HepG2 (cell line): ENCODE measurements around the gene ANKRD12. TPM values are rescaled to one million over a fixed set of nuclear protein-coding genes. Genes with fewer than 3 reads are reported as not detected.

Experiments used
- ATAC-seq: fragments of 200-7000 bp; cut with Tn5 transposase; 3 replicates; pipeline ENCODE4 v1.9.1; 2020; ENCODE audit warnings: mild to moderate bottlenecking, moderate library complexity
- BruUV-seq: library from RNA; stranded (reverse); fragments of 400-500 nt; replicated peaks from 2 replicates; lab custom pipeline; 2021; lab: Mats Ljungman, UMichigan
- CTCF ChIA-PET: fragments of 300-600 bp; formaldehyde crosslinking; extraction: SDS; loops from one replicate; lab custom pipeline; 2021; ENCODE audit warnings: low total read pairs, inconsistent platforms, low intra/inter-chr PET ratio; lab: Yijun Ruan, JAX
- POLR2A ChIA-PET: fragments of 350-600 bp; sonication (Branson Sonifier 250); formaldehyde crosslinking; loops from one replicate; lab custom pipeline; 2020; ENCODE audit warnings: antibody characterized with exemption, inconsistent platforms; lab: Yijun Ruan, JAX
- DNase-seq: peaks from one replicate; pipeline ENCODE4 v3.0.0-alpha.2; 2015; ENCODE audit warnings: low spot score
- FAIRE-seq: peaks from 3 replicates; lab custom pipeline; 2011; peaks lifted over from hg19 to GRCh38; lab: Jason Lieb, UNC
- H2AFZ ChIP-seq: one replicate; pipeline ENCODE4 v1.6.1; 2011; ENCODE audit warnings: low read length, inconsistent platforms
- H3K27ac ChIP-seq: fragments of 300-600 bp; 3 replicates; pipeline ENCODE4 v1.8.0; 2011; ENCODE audit warnings: mixed run types, mild to moderate bottlenecking, mixed read lengths, low read length, inconsistent platforms; ENCODE audit not compliant: insufficient read depth; ENCODE audit errors: extremely low read length
- H3K27me3 ChIP-seq, 2 experiments: fragments of 200-600 bp in 1 of 2; 2 replicates in 1 of 2; 3 replicates in 1 of 2; pipeline versions ENCODE4 v1.6.0 to v1.8.0; 2011; ENCODE audit warnings: low read length in 2 of 2, mild to moderate bottlenecking in 2 of 2, moderate library complexity in 2 of 2, inconsistent platforms in 1 of 2; ENCODE audit not compliant: insufficient read depth in 2 of 2, control insufficient read depth in 1 of 2
- H3K36me3 ChIP-seq, 2 experiments: fragments of 200-600 bp in 1 of 2; replicated peaks in 1 of 2; 2 replicates in 1 of 2; 3 replicates in 1 of 2; pipeline versions ENCODE4 v1.5.1 to v1.8.0; 2011; ENCODE audit warnings: low read length in 2 of 2, inconsistent platforms in 1 of 2; ENCODE audit not compliant: insufficient read depth in 2 of 2, control insufficient read depth in 1 of 2
- H3K4me1 ChIP-seq: 2 replicates; pipeline ENCODE4 v1.5.1; 2012; ENCODE audit warnings: low read length, inconsistent platforms; ENCODE audit not compliant: insufficient read depth
- H3K4me2 ChIP-seq: 2 replicates; pipeline ENCODE4 v1.6.0; 2011; ENCODE audit warnings: low read depth, low read length, inconsistent platforms
- H3K4me3 ChIP-seq, 3 experiments: fragments of 200-600 bp in 1 of 3; sonication (generic), shearing (Covaris generic) in 1 of 3; replicated peaks in 1 of 3; 2 replicates each; pipeline ENCODE4 v1.5.1; 2011 to 2016; ENCODE audit warnings: low read length in 3 of 3, inconsistent platforms in 2 of 3, low read depth in 2 of 3, mild to moderate bottlenecking in 2 of 3, control low read depth in 1 of 3, mixed read lengths in 1 of 3; ENCODE audit not compliant: insufficient read depth in 1 of 3
- H3K79me2 ChIP-seq: one replicate; pipeline ENCODE4 v1.6.1; 2011; ENCODE audit warnings: low read length, inconsistent platforms; ENCODE audit not compliant: insufficient read depth
- H3K9ac ChIP-seq: 2 replicates; pipeline ENCODE4 v1.6.0; 2011; ENCODE audit warnings: mild to moderate bottlenecking, low read depth, low read length, inconsistent platforms; ENCODE audit not compliant: insufficient read depth
- H3K9me3 ChIP-seq: 2 replicates; pipeline ENCODE4 v1.5.1; 2012; ENCODE audit warnings: mild to moderate bottlenecking, low read length
- H4K20me1 ChIP-seq: 2 replicates; pipeline ENCODE4 v1.6.0; 2011; ENCODE audit warnings: inconsistent platforms, mild to moderate bottlenecking, low read length, moderate library complexity; ENCODE audit not compliant: insufficient read depth
- IRF2 ChIP-seq: IDR thresholded peaks from 2 replicates; pipeline ENCODE4 v1.6.1; 2018; ENCODE audit warnings: missing genetic modification reagents, missing compliant biosample characterization
- KAT7 ChIP-seq: IDR thresholded peaks from 2 replicates; pipeline ENCODE4 v1.6.1; 2018; ENCODE audit warnings: borderline replicate concordance, missing compliant biosample characterization
- MIER2 ChIP-seq: IDR thresholded peaks from 2 replicates; pipeline ENCODE4 v1.6.1; 2016; ENCODE audit warnings: missing biosample characterization, missing genetic modification reagents
- MIER3 ChIP-seq: IDR thresholded peaks from 2 replicates; pipeline ENCODE4 v1.6.1; 2016; ENCODE audit warnings: missing compliant biosample characterization, borderline replicate concordance
- MYNN ChIP-seq: sonication (generic); formaldehyde crosslinking; IDR thresholded peaks from 2 replicates; pipeline ENCODE4 v1.4.0; 2020; ENCODE audit warnings: mild to moderate bottlenecking, low read depth, missing genetic modification reagents
- RCOR2 ChIP-seq: IDR thresholded peaks from 2 replicates; pipeline ENCODE4 v1.6.1; 2016; ENCODE audit warnings: missing biosample characterization, missing genetic modification reagents
- ZMYM4 ChIP-seq: sonication (generic); formaldehyde crosslinking; IDR thresholded peaks from 2 replicates; pipeline ENCODE4 v1.8.1; 2023; ENCODE audit warnings: mild to moderate bottlenecking, missing genetic modification reagents
- ZNF263 ChIP-seq: sonication (generic); formaldehyde crosslinking; IDR thresholded peaks from 2 replicates; pipeline ENCODE4 v1.4.0; 2020; ENCODE audit warnings: missing genetic modification reagents
- ZNF562 ChIP-seq: sonication (generic); formaldehyde crosslinking; IDR thresholded peaks from 2 replicates; pipeline ENCODE4 v1.8.0; 2022; ENCODE audit warnings: missing genetic modification reagents, borderline replicate concordance
- WGBS: methylation state at CpG from one replicate; pipeline ENCODE4 v1.1.6; 2017; ENCODE audit warnings: low lambda C conversion rate; 5-methylcytosine and 5-hydroxymethylcytosine counted together
- in situ Hi-C: cut with HindIII; loops from 2 replicates; pipeline ENCODE4 v1.10.0; 2017; ENCODE audit warnings: low pct_unique_long_range_greater_than_20kb; ENCODE audit not compliant: extremely low pct_ligation_motif_present
- intact Hi-C: fragments of 100-400 bp; cut with micrococcal nuclease; formaldehyde crosslinking; loops from one replicate; pipeline ENCODE4 v1.10.0; 2022; ENCODE audit not compliant: unreplicated experiment
- polyA plus RNA-seq, 8 experiments: library from polyadenylated mRNA; depleted of rRNA in 3 of 8; stranded (reverse) in 7 of 8; unstranded in 1 of 8; fragments of >200 nt; fragmentation: Illumina TruSeq in 4 of 8; extraction: Trizol in 4 of 8; gene quantifications; 2 replicates each; pipeline versions ENCODE4 v1.2.1 to v1.2.3, GENCODE V29; 2011 to 2016; ENCODE audit warnings: low read depth in 4 of 8, missing spikeins in 1 of 8, mixed read lengths in 1 of 8; ENCODE audit not compliant: insufficient read depth in 1 of 8
- total RNA-seq, 5 experiments: library from RNA; depleted of rRNA; stranded (reverse); fragments of >200 nt; fragmentation: Illumina TruSeq; extraction: Trizol; gene quantifications; 2 replicates each; pipeline ENCODE4 v1.2.3, GENCODE V29; 2016; ENCODE audit warnings: low read depth in 1 of 5
- TF ChIP-seq, protein P1 (sequence below): sonication (generic); formaldehyde crosslinking; IDR thresholded peaks from 2 replicates; pipeline ENCODE4 v1.5.1; 2020; ENCODE audit warnings: mild to moderate bottlenecking, missing genetic modification reagents, moderate library complexity

ANKRD12 gene
- total and polyA plus RNA-seq, 2 of the 13 experiments (the other 11 are each of a cell fraction or from before 2014, with no cell fraction given) = 6.0 to 23.2 TPM

GRCh38 chr18:9201224-9201623, 64.6 kb downstream of the ANKRD12 start:
- ATAC-seq (no peak), FAIRE-seq (no peak)

DNA sequence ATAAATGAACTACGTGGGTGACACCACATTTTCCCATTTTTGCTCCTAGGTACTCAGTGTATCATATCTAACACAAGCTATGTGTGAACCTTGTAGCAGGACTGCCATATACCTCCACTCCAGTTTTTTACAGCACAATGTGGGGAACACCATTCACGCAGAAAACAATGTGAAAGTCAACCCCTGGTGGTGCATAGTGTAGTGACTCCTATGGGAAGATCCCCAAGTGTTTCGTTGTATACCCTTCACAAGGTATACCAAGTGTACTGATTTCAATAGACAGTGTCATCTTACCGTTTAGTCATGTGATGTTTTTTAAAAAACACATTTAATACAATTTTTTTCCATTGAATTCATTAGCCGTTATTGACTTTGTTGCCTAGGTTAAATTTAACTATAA, 68.1 kb downstream of the ANKRD12 start:
- in situ Hi-C loops = no loop called here
- TF ChIP-seq, protein P1, sequence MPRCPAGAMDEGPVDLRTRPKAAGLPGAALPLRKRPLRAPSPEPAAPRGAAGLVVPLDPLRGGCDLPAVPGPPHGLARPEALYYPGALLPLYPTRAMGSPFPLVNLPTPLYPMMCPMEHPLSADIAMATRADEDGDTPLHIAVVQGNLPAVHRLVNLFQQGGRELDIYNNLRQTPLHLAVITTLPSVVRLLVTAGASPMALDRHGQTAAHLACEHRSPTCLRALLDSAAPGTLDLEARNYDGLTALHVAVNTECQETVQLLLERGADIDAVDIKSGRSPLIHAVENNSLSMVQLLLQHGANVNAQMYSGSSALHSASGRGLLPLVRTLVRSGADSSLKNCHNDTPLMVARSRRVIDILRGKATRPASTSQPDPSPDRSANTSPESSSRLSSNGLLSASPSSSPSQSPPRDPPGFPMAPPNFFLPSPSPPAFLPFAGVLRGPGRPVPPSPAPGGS (CRISPR knock-in tag) = no peak
- no peak for TF ChIP-seq IRF2 (CRISPR knock-in tag)
- no peak for TF ChIP-seq KAT7 (CRISPR knock-in tag)
- TF ChIP-seq MIER2 = no peak
- TF ChIP-seq ZMYM4 (CRISPR knock-in tag) = no peak
- TF ChIP-seq ZNF263 (CRISPR knock-in tag) = no peak
- no peak overlapping the region for H3K4me2 ChIP-seq
- intact Hi-C loops = no loop called here
- H3K4me1 ChIP-seq = 0 out of 2 replicates have a peak, but pooled peaks cover 7% of the 10 kb centered on the region
- H3K27ac ChIP-seq = no peak overlapping the region
- H4K20me1 ChIP-seq = no peaks in the 10 kb centered on the region
- DNase-seq (no peak), FAIRE-seq (no peak), ATAC-seq (no peak)
- no peak overlapping the region for H2AFZ ChIP-seq
- peaks cover 0 to 18% of the 10 kb centered on the region in 2 experiments; a peak in 3 of 5 replicates for H3K36me3 ChIP-seq
- no peak overlapping the region for H3K4me3 ChIP-seq
- no TSS peak for BruUV-seq
- no peaks in the 10 kb centered on the region for H3K9me3 ChIP-seq
- no peaks in the 10 kb centered on the region for H3K79me2 ChIP-seq
- POLR2A ChIA-PET = no interaction called here
- CTCF ChIA-PET = no interaction called here
- H3K27me3 ChIP-seq = no peaks in the 10 kb centered on the region
- H3K9ac ChIP-seq = no peak overlapping the region
- 96% methylated on average over 5 of the region's 5 CpGs for WGBS

More at GRCh38 chr18:9201224-9201623, 64.6 kb downstream of the ANKRD12 start:
- no peak for DNase-seq
- H3K27ac ChIP-seq = no peak overlapping the region
- H4K20me1 ChIP-seq = no peaks in the 10 kb centered on the region
- CTCF ChIA-PET = no interaction called here
- TF ChIP-seq MIER3 = no peak
- TF ChIP-seq MYNN (CRISPR knock-in tag) = no peak
- TF ChIP-seq ZNF562 = no peak
- no peak for TF ChIP-seq RCOR2
- no peaks in the 10 kb centered on the region for H3K27me3 ChIP-seq
- H3K9me3 ChIP-seq = no peaks in the 10 kb centered on the region
- no TSS peak for BruUV-seq
- H2AFZ ChIP-seq = no peak overlapping the region
- POLR2A ChIA-PET = no interaction called here
- no peak overlapping the region for H3K9ac ChIP-seq
- in situ Hi-C loops (no loop called here), intact Hi-C loops (no loop called here)
- no peak overlapping the region for H3K4me3 ChIP-seq
- H3K36me3 ChIP-seq = peaks cover 2 to 15% of the 10 kb centered on the region in 2 experiments; a peak in 3 of 5 replicates
- H3K79me2 ChIP-seq = no peaks in the 10 kb centered on the region
- 0 out of 2 replicates have a peak, but pooled peaks cover 7% of the 10 kb centered on the region for H3K4me1 ChIP-seq
- 94% methylated on average over 2 of the region's 2 CpGs for WGBS
- H3K4me2 ChIP-seq = no peak overlapping the region
